Mesendoderm (in vitro differentiated cells): ENCODE measurements around the gene MAF.
A peak's percentile ranks its signal among the peaks of the same experiment; 100 is the strongest.

Source experiments
- DNase-seq: peaks from one replicate; pipeline ENCODE4 v3.0.0; 2013
- H2AK5ac ChIP-seq: 2 replicates; pipeline ENCODE4 v1.6.1; 2013; ENCODE audit warnings: low read length, inconsistent platforms
- H2BK120ac ChIP-seq: 2 replicates; pipeline ENCODE4 v1.6.1; 2013; ENCODE audit warnings: low read depth, mild to moderate bottlenecking, low read length, moderate library complexity, mixed read lengths
- H2BK15ac ChIP-seq: replicated peaks from 2 replicates; pipeline ENCODE4 v1.6.1; 2013; ENCODE audit warnings: low read depth, mild to moderate bottlenecking, moderate library complexity
- H2BK5ac ChIP-seq: 2 replicates; pipeline ENCODE4 v1.6.1; 2013; ENCODE audit warnings: low read length, inconsistent platforms
- H3K18ac ChIP-seq: 2 replicates; pipeline ENCODE4 v1.6.1; 2013; ENCODE audit warnings: mild to moderate bottlenecking, low read length, mixed read lengths
- H3K23ac ChIP-seq: one replicate; pipeline ENCODE4 v1.6.1; 2013; ENCODE audit warnings: low read length
- H3K27ac ChIP-seq: 2 replicates; pipeline ENCODE4 v1.5.1; 2013; ENCODE audit warnings: low read depth, mild to moderate bottlenecking, inconsistent platforms, low read length, moderate library complexity
- H3K27me3 ChIP-seq: 2 replicates; pipeline ENCODE4 v1.6.1; 2013; ENCODE audit warnings: low read length, control low read depth, mild to moderate bottlenecking, inconsistent platforms; ENCODE audit not compliant: insufficient read depth, poor library complexity
- H3K36me3 ChIP-seq: 2 replicates; pipeline ENCODE4 v1.6.1; 2013; ENCODE audit warnings: low read length, inconsistent platforms; ENCODE audit not compliant: control insufficient read depth, insufficient read depth
- H3K4ac ChIP-seq: one replicate; pipeline ENCODE4 v1.6.1; 2013; ENCODE audit warnings: low read depth, mild to moderate bottlenecking, low read length, moderate library complexity
- H3K4me1 ChIP-seq: 2 replicates; pipeline ENCODE4 v1.6.1; 2013; ENCODE audit warnings: low read depth, low read length, inconsistent platforms; ENCODE audit not compliant: control insufficient read depth
- H3K4me2 ChIP-seq: 2 replicates; pipeline ENCODE4 v1.6.1; 2013; ENCODE audit warnings: low read length
- H3K4me3 ChIP-seq: 2 replicates; pipeline ENCODE4 v1.5.1; 2013; ENCODE audit warnings: mild to moderate bottlenecking, low read length
- H3K56ac ChIP-seq: one replicate; pipeline ENCODE4 v1.6.1; 2013; ENCODE audit warnings: low read length
- H3K79me1 ChIP-seq: 2 replicates; pipeline ENCODE4 v1.6.1; 2013; ENCODE audit warnings: low read length, inconsistent platforms
- H3K79me2 ChIP-seq: 2 replicates; pipeline ENCODE4 v1.6.1; 2013; ENCODE audit warnings: mild to moderate bottlenecking, low read length; ENCODE audit not compliant: control insufficient read depth, insufficient read depth
- H3K9ac ChIP-seq: 2 replicates; pipeline ENCODE4 v1.6.1; 2013; ENCODE audit warnings: low read length, inconsistent platforms
- H4K5ac ChIP-seq: one replicate; pipeline ENCODE4 v1.6.1; 2013; ENCODE audit warnings: low read length
- H4K8ac ChIP-seq: one replicate; pipeline ENCODE4 v1.6.1; 2013; ENCODE audit warnings: low read depth, mild to moderate bottlenecking, control low read depth, low read length, moderate library complexity
- WGBS: extraction: QIAGEN DNeasy Blood & Tissue Kit; methylation state at CpG from one replicate; pipeline ENCODE4 v1.1.7; 2013; ENCODE audit warnings: low lambda C conversion rate, missing lambda C conversion rate; ENCODE audit not compliant: insufficient coverage; ENCODE audit errors: extremely low coverage; 5-methylcytosine and 5-hydroxymethylcytosine counted together

Gene MAF

DNA sequence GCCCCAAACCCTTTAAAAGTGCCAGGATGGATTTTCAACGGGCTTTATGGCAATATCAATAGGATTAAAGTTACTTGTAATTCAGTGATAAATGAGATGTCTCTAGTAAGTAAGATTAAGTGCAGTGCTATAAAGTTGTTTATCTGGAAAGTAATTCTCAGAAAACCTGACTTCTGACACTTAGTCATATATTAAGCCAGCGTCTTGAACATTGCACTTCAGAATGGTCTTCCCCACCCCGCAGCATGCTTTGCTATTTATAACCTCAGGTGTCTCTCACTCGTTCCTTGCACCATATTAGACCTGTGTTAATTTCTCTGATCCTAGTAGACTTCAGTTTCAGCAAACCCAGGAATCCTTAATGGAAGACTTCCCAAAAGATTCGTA, 2.1 kb upstream of the MAF start:
- no peak overlapping the region for H3K4me3 ChIP-seq
- no peak for DNase-seq
- no peak overlapping the region for H3K4me2 ChIP-seq
- H3K79me2 ChIP-seq: no peaks in the 10 kb centered on the region
- H3K23ac ChIP-seq: no peak overlapping the region
- H3K79me1 ChIP-seq: no peaks in the 10 kb centered on the region
- H3K9ac ChIP-seq: no peak overlapping the region
- H3K4ac ChIP-seq: peak overlapping the region; percentile 9
- H2AK5ac ChIP-seq: no peak overlapping the region
- no peaks in the 10 kb centered on the region for H3K27me3 ChIP-seq
- H3K27ac ChIP-seq: no peak overlapping the region
- H3K56ac ChIP-seq: peak overlapping the region; percentile 53
- H2BK5ac ChIP-seq: no peak overlapping the region
- H3K36me3 ChIP-seq: no peaks in the 10 kb centered on the region
- H4K5ac ChIP-seq: no peak overlapping the region
- no peak overlapping the region for H4K8ac ChIP-seq
- H2BK120ac ChIP-seq: no peak overlapping the region
- peaks cover 2% of the 10 kb centered on the region for H3K4me1 ChIP-seq
- no peak overlapping the region for H2BK15ac ChIP-seq
- no CpG with 5 or more reads among the region's 5 CpGs for WGBS
- H3K18ac ChIP-seq: no peak overlapping the region

- H2AK5ac ChIP-seq: no peak overlapping the region
- H2BK15ac ChIP-seq: no peak overlapping the region
- peak; percentile 83 for DNase-seq
- no peaks in the 10 kb centered on the region for H3K27me3 ChIP-seq
- no peak overlapping the region for H2BK5ac ChIP-seq
- peak overlapping the region; percentile 93 for H3K56ac ChIP-seq
- H3K9ac ChIP-seq: peak overlapping the region; percentile 80
- H3K18ac ChIP-seq: no peak overlapping the region
- no peak overlapping the region for H4K8ac ChIP-seq
- no peaks in the 10 kb centered on the region for H3K79me1 ChIP-seq
- no peaks in the 10 kb centered on the region for H3K4me1 ChIP-seq
- WGBS: no CpG with 5 or more reads among the region's 15 CpGs
- no peak overlapping the region for H4K5ac ChIP-seq
- H3K4me3 ChIP-seq: no peak overlapping the region
- peak overlapping the region; percentile 97 for H3K4me2 ChIP-seq
- no peaks in the 10 kb centered on the region for H3K36me3 ChIP-seq
- H3K27ac ChIP-seq: no peak overlapping the region
- no peaks in the 10 kb centered on the region for H3K79me2 ChIP-seq
- H3K23ac ChIP-seq: no peak overlapping the region
- no peak overlapping the region for H3K4ac ChIP-seq
- no peak overlapping the region for H2BK120ac ChIP-seq
These were observed 1.5 kb upstream of the MAF start for GRCh38 chr16:79601931-79602627.

GRCh38 chr16:79601092-79601930, 774 bp upstream of the MAF start:
- peak overlapping the region; percentile 97 for H3K4me2 ChIP-seq
- H3K79me1 ChIP-seq: no peaks in the 10 kb centered on the region
- no CpG with 5 or more reads among the region's 51 CpGs for WGBS
- no peaks in the 10 kb centered on the region for H3K79me2 ChIP-seq
- no peak overlapping the region for H2AK5ac ChIP-seq
- peak overlapping the region; percentile 56 for H3K4ac ChIP-seq
- no peak overlapping the region for H4K5ac ChIP-seq
- peak overlapping the region; percentile 46 for H2BK120ac ChIP-seq
- peak overlapping the region; percentile 40 for H3K27ac ChIP-seq
- H4K8ac ChIP-seq: no peak overlapping the region
- H3K36me3 ChIP-seq: no peaks in the 10 kb centered on the region
- H3K18ac ChIP-seq: peak overlapping the region; percentile 76
- H3K23ac ChIP-seq: peak overlapping the region; percentile 18
- DNase-seq: peak; percentile 58
- peak overlapping the region; percentile 21 for H2BK15ac ChIP-seq
- H3K4me3 ChIP-seq: peak overlapping the region; percentile 57
- no peaks in the 10 kb centered on the region for H3K4me1 ChIP-seq
- H2BK5ac ChIP-seq: no peak overlapping the region
- peak overlapping the region; percentile 80 for H3K9ac ChIP-seq
- H3K56ac ChIP-seq: peak overlapping the region; percentile 93
- no peaks in the 10 kb centered on the region for H3K27me3 ChIP-seq

- DNase-seq: peak; percentile 70
- peak overlapping the region; percentile 58 for H3K27ac ChIP-seq
- no peaks in the 10 kb centered on the region for H3K4me1 ChIP-seq
- no CpG with 5 or more reads among the region's 84 CpGs for WGBS
- no peaks in the 10 kb centered on the region for H3K79me1 ChIP-seq
- H3K4ac ChIP-seq: no peak overlapping the region
- H2BK120ac ChIP-seq: no peak overlapping the region
- H2BK5ac ChIP-seq: no peak overlapping the region
- H2BK15ac ChIP-seq: no peak overlapping the region
- peak overlapping the region; percentile 29 for H3K4me3 ChIP-seq
- H4K5ac ChIP-seq: no peak overlapping the region
- no peaks in the 10 kb centered on the region for H3K79me2 ChIP-seq
- peak overlapping the region; percentile 73 for H3K56ac ChIP-seq
- H3K27me3 ChIP-seq: no peaks in the 10 kb centered on the region
- H3K9ac ChIP-seq: peak overlapping the region; percentile 50
- H3K23ac ChIP-seq: no peak overlapping the region
- H4K8ac ChIP-seq: no peak overlapping the region
- H3K36me3 ChIP-seq: no peaks in the 10 kb centered on the region
- peak overlapping the region; percentile 3 for H3K18ac ChIP-seq
- H2AK5ac ChIP-seq: no peak overlapping the region
- H3K4me2 ChIP-seq: peak overlapping the region; percentile 98
These were observed 500 bp downstream of the MAF start for GRCh38 chr16:79599837-79600637.

DNA sequence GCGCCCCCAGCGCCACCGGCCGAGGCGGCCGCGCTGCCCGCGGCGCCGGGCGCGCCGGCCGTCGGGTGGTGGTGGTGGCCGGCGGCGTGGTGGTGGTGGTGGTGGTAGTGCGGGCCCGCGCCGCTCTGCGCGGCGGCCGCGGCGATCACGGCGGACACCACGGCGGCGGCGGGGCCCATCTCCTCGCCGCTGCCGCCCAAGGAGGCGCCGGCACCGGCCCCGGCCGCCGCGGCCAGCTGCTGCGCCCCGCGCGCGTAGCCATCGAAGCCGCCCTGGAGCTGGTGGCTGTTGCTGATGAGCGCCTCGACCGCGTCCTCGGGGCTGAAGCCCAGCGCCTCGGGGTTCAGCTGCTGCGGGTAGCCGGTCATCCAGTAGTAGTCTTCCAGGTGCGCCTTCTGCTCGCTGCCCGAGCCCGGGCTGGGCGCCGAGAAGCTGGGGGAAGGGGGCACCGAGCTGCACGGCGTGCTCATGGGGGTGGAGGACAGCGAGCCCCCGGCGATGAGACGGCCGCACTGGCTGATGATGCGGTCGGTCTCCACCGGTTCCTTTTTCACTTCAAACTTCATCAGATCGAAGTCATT, 1.2 kb downstream of the MAF start:
- peak overlapping the region; percentile 3 for H3K18ac ChIP-seq
- H3K9ac ChIP-seq: peak overlapping the region; percentile 50
- H3K4me2 ChIP-seq: peak overlapping the region; percentile 72
- H4K8ac ChIP-seq: no peak overlapping the region
- no peaks in the 10 kb centered on the region for H3K79me2 ChIP-seq
- H2BK120ac ChIP-seq: no peak overlapping the region
- no peak overlapping the region for H3K4ac ChIP-seq
- H3K36me3 ChIP-seq: no peaks in the 10 kb centered on the region
- H2BK5ac ChIP-seq: no peak overlapping the region
- H3K27me3 ChIP-seq: no peaks in the 10 kb centered on the region
- no peak overlapping the region for H4K5ac ChIP-seq
- peak; percentile 42 for DNase-seq
- no peak overlapping the region for H3K27ac ChIP-seq
- H3K4me3 ChIP-seq: peak overlapping the region; percentile 27
- no peaks in the 10 kb centered on the region for H3K4me1 ChIP-seq
- H3K79me1 ChIP-seq: no peaks in the 10 kb centered on the region
- no peak overlapping the region for H2BK15ac ChIP-seq
- H2AK5ac ChIP-seq: no peak overlapping the region
- WGBS: no CpG with 5 or more reads among the region's 79 CpGs
- H3K56ac ChIP-seq: peak overlapping the region; percentile 75
- peak overlapping the region; percentile 97 for H3K23ac ChIP-seq
